Fibroblast of lung (primary cell): ENCODE data around the gene HLF. TPM values are rescaled to one million over a fixed set of nuclear protein-coding genes. Genes with fewer than 3 reads are reported as not detected.

ENCODE experiments used
- DNase-seq, 2 donors: peaks; one replicate each; pipeline versions ENCODE4 v3.0.0 to v3.0.0-alpha.2; 2010; ENCODE audit warnings: low read depth in 2 of 2
- H2AFZ ChIP-seq: 2 replicates; pipeline ENCODE4 v1.5.1; 2012; ENCODE audit warnings: low read length, control low read depth, inconsistent platforms
- H3K27ac ChIP-seq: 2 replicates; pipeline ENCODE4 v1.5.1; 2011; ENCODE audit warnings: low read length, control low read depth; ENCODE audit not compliant: insufficient read depth
- H3K27me3 ChIP-seq: 2 replicates; pipeline ENCODE4 v1.5.1; 2011; ENCODE audit warnings: mild to moderate bottlenecking, low read length; ENCODE audit not compliant: control insufficient read depth, insufficient read depth
- H3K36me3 ChIP-seq: 2 replicates; pipeline ENCODE4 v1.5.1; 2011; ENCODE audit warnings: low read length; ENCODE audit not compliant: control insufficient read depth, insufficient read depth
- H3K4me1 ChIP-seq: 2 replicates; pipeline ENCODE4 v1.5.1; 2011; ENCODE audit warnings: low read length; ENCODE audit not compliant: control insufficient read depth, insufficient read depth; ENCODE audit errors: extremely low read depth
- H3K4me2 ChIP-seq: 2 replicates; pipeline ENCODE4 v1.5.1; 2011; ENCODE audit warnings: low read length, control low read depth; ENCODE audit not compliant: insufficient read depth; ENCODE audit errors: extremely low read depth
- H3K4me3 ChIP-seq, 4 experiments: fragments of 200-600 bp in 1 of 4; sonication (generic) in 1 of 4; replicated peaks in 1 of 4; 2 replicates each; pipeline ENCODE4 v1.5.1; 2011 to 2016; ENCODE audit warnings: low read length in 4 of 4, low read depth in 3 of 4, mild to moderate bottlenecking in 3 of 4, control low read depth in 2 of 4, inconsistent platforms in 1 of 4, mixed read lengths in 1 of 4; ENCODE audit not compliant: insufficient read depth in 1 of 4; ENCODE audit errors: control extremely low read depth in 1 of 4
- H3K79me2 ChIP-seq: 2 replicates; pipeline ENCODE4 v1.5.1; 2012; ENCODE audit warnings: mild to moderate bottlenecking, low read length, inconsistent platforms; ENCODE audit not compliant: control insufficient read depth, insufficient read depth
- H3K9ac ChIP-seq: 2 replicates; pipeline ENCODE4 v1.5.1; 2011; ENCODE audit warnings: mild to moderate bottlenecking, low read length, control low read depth; ENCODE audit not compliant: insufficient read depth
- H3K9me3 ChIP-seq: 2 replicates; pipeline ENCODE4 v1.5.1; 2012; ENCODE audit warnings: low read depth, low read length; ENCODE audit not compliant: control insufficient read depth, insufficient read depth
- H4K20me1 ChIP-seq: 2 replicates; pipeline ENCODE4 v1.5.1; 2011; ENCODE audit warnings: low read length; ENCODE audit not compliant: control insufficient read depth, insufficient read depth; ENCODE audit errors: extremely low read depth
- CTCF ChIP-seq, 2 donors: IDR thresholded peaks in 1 of 2; conservative IDR thresholded peaks in 1 of 2; 1 replicate in 1 of 2; 2 replicates in 1 of 2; pipeline ENCODE4 v1.5.1; 2011 to 2012; ENCODE audit warnings: low read length in 2 of 2, control low read depth in 1 of 2, inconsistent platforms in 1 of 2, low read depth in 1 of 2, mild to moderate bottlenecking in 1 of 2
- EZH2 ChIP-seq: IDR thresholded peaks from 2 replicates; pipeline ENCODE4 v1.5.1; 2012; ENCODE audit warnings: low read length, control low read depth, mild to moderate bottlenecking; ENCODE audit errors: missing control alignments
- polyA plus RNA-seq, 2 donors: library from polyadenylated mRNA; depleted of rRNA in 1 of 2; stranded (reverse) in 1 of 2; unstranded in 1 of 2; fragments of >200 nt; gene quantifications; 2 replicates each; pipeline ENCODE4 v1.2.1, GENCODE V29; 2011 to 2012; ENCODE audit warnings: missing spikeins in 1 of 2
- total RNA-seq: library from RNA; depleted of rRNA; stranded (reverse); fragments of >200 nt; gene quantifications from 2 replicates; pipeline ENCODE4 v1.2.1, GENCODE V29; 2014

HLF gene
- total and polyA plus RNA-seq, 2 donors (not counting 1 experiment from before 2014, with no cell fraction given): 0.17 to 0.69 TPM

- Histone ChIP-seq H3K79me2 (no peaks in the 10 kb centered on the region), H3K36me3 (no peaks in the 10 kb centered on the region), H3K4me3 (no peak overlapping the region), H3K9ac (no peak overlapping the region), H3K9me3 (no peaks in the 10 kb centered on the region), H4K20me1 (no peaks in the 10 kb centered on the region), H2AFZ (no peak overlapping the region), H3K4me2 (no peak overlapping the region), H3K4me1 (no peaks in the 10 kb centered on the region), H3K27me3 (no peaks in the 10 kb centered on the region), H3K27ac (no peak overlapping the region)
- no peak for DNase-seq
- TF ChIP-seq EZH2 (no peak), CTCF (conservative IDR thresholded peaks at IDR 0.05 in 1 of 2, IDR thresholded peaks at IDR 0.05 in 1 of 2; ENCODE audit: low read depth in 1 of 2, low read length in 2 of 2) (no peak)
Measured at GRCh38 chr17:55307879-55308278, 43.1 kb downstream of the HLF start.

GRCh38 chr17:55308613-55309391 is 44.0 kb downstream of the HLF start:
- Histone ChIP-seq H3K4me3 (no peak overlapping the region), H3K9me3 (no peaks in the 10 kb centered on the region), H2AFZ (no peak overlapping the region), H3K79me2 (no peaks in the 10 kb centered on the region), H3K4me2 (no peak overlapping the region), H3K27me3 (no peaks in the 10 kb centered on the region), H3K36me3 (no peaks in the 10 kb centered on the region), H3K4me1 (no peaks in the 10 kb centered on the region), H3K9ac (no peak overlapping the region), H3K27ac (no peak overlapping the region), H4K20me1 (no peaks in the 10 kb centered on the region)
- DNase-seq: no peak
- TF ChIP-seq EZH2 (no peak), CTCF (conservative IDR thresholded peaks at IDR 0.05 in 1 of 2, IDR thresholded peaks at IDR 0.05 in 1 of 2; ENCODE audit: low read depth in 1 of 2, low read length in 2 of 2) (no peak)

GRCh38 chr17:55311767-55312375 is 47.1 kb downstream of the HLF start:
- Histone ChIP-seq H3K4me2 (no peak overlapping the region), H3K9me3 (no peaks in the 10 kb centered on the region), H3K27me3 (no peaks in the 10 kb centered on the region), H2AFZ (no peak overlapping the region), H3K36me3 (no peaks in the 10 kb centered on the region), H4K20me1 (no peaks in the 10 kb centered on the region), H3K27ac (no peak overlapping the region), H3K4me3 (no peak overlapping the region), H3K9ac (no peak overlapping the region), H3K79me2 (no peaks in the 10 kb centered on the region), H3K4me1 (no peaks in the 10 kb centered on the region)
- TF ChIP-seq EZH2 (no peak), CTCF (conservative IDR thresholded peaks at IDR 0.05 in 1 of 2, IDR thresholded peaks at IDR 0.05 in 1 of 2; ENCODE audit: low read depth in 1 of 2, low read length in 2 of 2) (no peak)
- no peak for DNase-seq
